T-helper 1 cell (primary cell): Measurements from ENCODE around the gene DQX1.

Source experiments
- DNase-seq, 5 donors: peaks; one replicate each; pipeline ENCODE4 v3.0.0-alpha.2; 2012 to 2020

The DQX1 gene

DNA sequence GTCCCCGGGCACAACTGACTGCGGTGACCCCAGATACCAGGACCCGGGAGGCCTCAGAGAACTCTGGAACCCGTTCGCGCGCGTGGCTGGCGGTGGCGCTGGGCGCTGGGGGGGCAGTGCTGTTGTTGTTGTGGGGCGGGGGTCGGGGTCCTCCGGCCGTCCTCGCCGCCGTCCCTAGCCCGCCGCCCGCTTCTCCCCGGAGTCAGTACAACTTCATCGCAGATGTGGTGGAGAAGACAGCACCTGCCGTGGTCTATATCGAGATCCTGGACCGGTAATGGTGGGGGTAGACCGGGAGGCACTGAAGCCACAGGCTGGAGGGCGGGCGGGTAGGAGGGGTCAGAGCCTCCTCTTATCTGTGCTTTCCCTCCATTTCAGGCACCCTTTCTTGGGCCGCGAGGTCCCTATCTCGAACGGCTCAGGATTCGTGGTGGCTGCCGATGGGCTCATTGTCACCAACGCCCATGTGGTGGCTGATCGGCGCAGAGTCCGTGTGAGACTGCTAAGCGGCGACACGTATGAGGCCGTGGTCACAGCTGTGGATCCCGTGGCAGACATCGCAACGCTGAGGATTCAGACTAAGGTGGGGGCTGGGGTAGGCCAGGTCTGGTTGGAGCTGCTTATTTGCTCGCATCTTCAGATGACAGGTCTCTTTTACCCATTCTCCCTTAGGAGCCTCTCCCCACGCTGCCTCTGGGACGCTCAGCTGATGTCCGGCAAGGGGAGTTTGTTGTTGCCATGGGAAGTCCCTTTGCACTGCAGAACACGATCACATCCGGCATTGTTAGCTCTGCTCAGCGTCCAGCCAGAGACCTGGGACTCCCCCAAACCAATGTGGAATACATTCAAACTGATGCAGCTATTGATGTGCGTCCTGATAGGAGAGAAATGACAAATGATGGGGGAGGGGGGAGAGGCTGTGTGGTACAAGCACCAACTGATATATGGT is 4.5 kb upstream of the DQX1 start:
- DNase-seq: peak in 3 of 5 donors; percentile 24 to 69 (median 35)

DNA sequence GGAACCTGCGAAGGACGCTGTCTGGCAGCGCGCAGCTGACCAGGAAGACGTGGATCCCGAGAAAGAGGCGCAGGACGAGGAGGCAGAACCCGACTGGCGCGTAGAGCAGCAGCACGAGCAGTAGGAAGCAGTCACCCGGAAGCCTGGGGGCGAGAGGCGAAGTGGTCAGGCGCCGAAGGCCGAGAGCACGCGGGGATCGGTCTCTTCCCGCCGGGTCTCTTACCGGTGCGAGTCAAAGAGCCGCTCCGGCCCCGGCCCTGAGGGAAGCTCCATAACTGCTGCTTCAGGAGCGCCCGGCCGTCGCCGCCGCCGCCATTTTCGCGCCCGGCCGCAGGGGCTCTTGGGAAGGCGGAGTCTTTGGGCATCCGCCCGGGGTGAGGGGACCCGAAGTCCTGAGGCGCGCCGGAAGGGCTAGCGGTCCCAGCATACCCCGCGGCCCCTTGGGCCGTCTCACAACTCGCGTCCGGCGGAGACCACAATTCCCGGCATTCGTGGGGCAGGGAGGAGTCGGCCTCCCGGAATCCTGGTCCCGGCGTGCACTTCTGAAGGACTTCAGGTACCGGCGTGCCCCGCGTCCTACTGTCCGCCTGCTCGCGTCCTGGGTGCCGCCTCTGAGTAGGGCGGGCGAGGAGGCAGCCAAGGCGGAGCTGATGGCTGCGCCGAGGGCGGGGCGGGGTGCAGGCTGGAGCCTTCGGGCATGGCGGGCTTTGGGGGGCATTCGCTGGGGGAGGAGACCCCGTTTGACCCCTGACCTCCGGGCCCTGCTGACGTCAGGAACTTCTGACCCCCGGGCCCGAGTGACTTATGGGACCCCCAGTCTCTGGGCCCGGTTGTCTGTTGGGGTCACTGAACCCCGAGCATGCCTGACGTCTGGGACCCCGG is 3.6 kb upstream of the DQX1 start, which contains the start of the genes AUP1 and HTRA2:
Gene AUP1 (minus strand): TSS at position 350 of the 882 bp plus-strand sequence. CDS start 77 bp downstream, at position 273.
Gene HTRA2 (plus strand): TSS at position 577 of the 882 bp plus-strand sequence. CDS start 74 bp downstream, at position 651.
- peak; percentile 72 to 96 (median 78) for DNase-seq

GRCh38 chr2:74528600-74529356 is 2.7 kb upstream of the DQX1 start:
- DNase-seq: no peak

- DNase-seq: no peak
Measured at GRCh38 chr2:74527741-74528140, 1.7 kb upstream of the DQX1 start.

GRCh38 chr2:74526649-74527230 is 709 bp upstream of the DQX1 start:
- DNase-seq: no peak

GRCh38 chr2:74524955-74525716 is 895 bp downstream of the DQX1 start:
- DNase-seq: no peak

DNA sequence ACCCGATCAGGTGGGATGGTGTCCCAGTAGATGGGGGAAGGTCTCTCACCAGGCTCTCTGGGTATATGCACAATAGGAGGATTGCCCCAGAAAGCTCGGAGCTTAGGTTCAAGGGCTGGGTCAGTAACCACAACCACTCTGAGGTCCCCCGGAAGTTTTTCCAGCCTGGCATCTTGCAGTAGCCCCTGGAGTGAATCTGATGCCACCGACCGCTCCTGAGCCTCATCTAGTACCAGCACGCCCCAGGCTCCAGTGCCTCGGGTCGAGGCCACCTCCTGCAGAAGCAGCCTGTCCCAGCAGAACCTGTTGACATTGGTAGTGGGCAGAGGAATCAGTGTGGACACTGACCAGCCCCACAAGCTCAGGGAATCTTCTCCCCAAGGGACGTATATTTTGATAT is 2.0 kb downstream of the DQX1 start:
- no peak for DNase-seq

GRCh38 chr2:74522516-74522915 is 3.5 kb downstream of the DQX1 start:
- no peak for DNase-seq

DNA sequence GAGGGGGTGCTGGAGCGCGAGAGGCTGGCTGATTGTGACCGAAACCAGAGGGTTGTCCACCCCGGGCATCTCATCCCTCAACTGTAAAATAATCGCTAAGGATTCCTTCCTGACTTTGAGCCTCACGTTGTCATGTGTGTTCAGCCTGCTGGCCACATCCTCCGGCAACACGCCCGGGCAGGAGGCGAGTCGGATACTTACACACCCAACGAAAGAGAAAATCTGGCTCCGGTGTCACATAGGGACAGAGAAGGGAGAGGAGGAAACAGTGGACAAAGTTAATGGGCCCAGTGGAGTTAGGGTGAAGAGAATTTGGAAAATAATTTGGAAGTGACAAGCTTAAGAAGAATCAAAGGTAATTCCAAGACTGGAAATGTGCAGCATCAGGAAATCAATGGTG is 9.4 kb downstream of the DQX1 start:
- DNase-seq: no peak

DNA sequence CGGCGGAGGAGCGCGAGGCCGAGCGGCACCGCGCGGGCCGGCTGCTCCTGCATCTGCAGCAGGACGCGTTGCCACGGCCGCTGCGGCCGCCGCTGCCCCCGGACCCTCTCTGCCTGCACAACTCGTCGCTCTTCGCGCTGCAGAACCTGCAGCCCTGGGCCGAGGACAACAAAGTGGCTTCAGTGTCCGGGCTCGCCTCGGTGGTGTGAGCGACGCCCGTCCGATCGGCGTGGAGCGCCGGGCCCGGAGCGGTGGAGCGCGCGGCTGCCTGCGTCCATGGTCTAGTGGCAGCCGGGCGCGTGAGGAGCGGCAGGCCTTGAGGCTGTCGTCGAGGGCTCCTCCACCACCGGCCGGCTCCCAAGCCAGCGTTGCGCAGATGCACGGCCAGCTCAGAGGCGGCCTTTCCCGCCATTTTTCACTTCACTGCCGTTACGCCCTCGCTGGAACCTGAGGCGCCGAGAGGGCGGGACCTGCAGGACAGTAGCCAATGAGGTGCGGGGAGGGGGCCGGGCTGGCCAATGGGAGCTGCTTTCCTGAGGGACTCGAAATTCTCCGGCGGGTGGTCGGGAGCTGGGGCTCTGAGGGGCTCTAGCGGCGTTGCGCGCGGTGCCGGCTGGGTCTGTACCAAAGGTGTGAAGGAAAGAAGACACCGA is 9.9 kb downstream of the DQX1 start:
- peak; percentile 47 to 82 (median 60) for DNase-seq

- DNase-seq: peak in 1 of 5 donors; percentile 34
Measured at GRCh38 chr2:74515271-74515980, 10.6 kb downstream of the DQX1 start.

DNA sequence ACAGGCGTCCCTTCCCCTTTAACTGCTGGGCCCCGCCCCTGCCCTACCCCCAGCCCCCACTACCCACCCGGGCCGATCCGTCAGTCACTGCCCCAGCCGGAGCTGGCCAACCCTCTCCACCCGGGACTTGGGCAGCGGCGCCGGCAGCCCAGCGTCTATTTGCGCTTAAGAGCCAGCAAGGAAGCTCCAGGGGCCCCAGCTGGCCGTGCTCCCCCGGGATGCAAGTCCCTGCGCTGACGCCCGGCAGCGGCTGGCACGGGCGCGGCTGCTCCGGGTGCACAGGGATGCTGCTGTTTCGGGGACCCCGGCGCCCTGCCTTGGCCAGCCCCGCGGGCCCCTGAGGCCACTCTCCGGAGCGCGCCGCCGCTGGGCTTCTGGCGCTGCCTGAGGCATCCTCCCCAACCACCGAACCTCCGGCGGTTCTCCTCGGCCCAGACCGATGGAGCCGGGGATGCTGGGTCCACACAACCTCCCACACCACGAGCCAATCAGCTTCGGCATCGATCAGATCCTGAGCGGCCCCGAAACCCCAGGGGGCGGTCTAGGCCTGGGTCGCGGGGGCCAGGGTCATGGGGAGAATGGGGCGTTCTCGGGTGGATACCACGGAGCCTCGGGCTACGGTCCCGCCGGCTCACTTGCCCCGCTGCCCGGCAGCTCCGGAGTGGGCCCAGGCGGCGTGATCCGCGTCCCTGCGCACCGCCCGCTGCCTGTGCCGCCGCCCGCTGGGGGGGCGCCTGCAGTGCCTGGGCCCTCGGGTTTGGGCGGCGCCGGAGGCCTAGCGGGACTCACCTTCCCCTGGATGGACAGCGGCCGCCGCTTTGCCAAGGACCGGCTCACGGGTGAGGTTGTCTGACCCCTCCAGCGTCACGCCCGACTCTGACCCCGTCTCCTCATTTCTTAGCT is 11.4 kb downstream of the DQX1 start, which contains the start of gene TLX2:
Gene TLX2 (plus strand): TSS at position 83 of the 903 bp plus-strand sequence. CDS start 357 bp downstream, at position 440.
- peak in 1 of 5 donors; percentile 17 for DNase-seq

DNA sequence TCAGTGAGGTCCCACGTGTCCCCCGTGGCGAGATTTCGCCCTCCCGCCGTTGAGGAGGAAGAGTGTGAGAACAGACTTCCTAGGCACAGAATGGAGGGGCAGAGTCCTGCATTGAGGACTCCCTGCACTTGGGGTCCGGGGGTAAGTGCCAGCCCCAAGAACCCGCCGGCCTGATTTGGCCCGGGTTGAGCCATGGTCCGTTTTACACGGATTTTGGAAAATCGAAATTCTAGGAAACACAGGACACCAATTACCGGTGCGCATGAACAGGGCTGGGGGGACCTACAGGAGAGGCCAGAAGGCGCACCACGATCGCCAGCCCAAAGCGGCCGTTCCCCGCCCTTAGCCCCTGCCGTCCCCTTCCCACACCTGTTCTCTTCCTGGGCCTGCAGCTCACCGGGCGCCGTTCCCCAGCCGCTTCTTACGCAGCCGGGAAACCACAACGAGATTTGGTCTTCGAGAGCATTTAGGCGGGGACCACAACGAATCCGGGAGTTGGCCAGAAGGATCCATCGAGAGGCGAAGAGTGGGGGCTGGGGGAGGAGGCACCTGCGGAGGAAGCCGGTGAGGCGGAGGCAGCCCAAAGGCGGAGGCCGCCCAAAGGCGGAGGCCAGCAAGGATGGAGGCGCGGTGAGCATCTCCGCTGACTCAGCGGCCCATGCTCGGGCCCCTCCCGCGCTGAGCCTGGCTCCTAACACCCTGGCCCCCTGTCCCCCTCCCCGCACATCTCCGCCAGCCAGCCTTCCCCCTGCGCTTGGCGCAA is 12.2 kb downstream of the DQX1 start:
- DNase-seq: peak in 1 of 5 donors; percentile 69

GRCh38 chr2:74512744-74513604 is 13.1 kb downstream of the DQX1 start:
- DNase-seq: no peak

DNA sequence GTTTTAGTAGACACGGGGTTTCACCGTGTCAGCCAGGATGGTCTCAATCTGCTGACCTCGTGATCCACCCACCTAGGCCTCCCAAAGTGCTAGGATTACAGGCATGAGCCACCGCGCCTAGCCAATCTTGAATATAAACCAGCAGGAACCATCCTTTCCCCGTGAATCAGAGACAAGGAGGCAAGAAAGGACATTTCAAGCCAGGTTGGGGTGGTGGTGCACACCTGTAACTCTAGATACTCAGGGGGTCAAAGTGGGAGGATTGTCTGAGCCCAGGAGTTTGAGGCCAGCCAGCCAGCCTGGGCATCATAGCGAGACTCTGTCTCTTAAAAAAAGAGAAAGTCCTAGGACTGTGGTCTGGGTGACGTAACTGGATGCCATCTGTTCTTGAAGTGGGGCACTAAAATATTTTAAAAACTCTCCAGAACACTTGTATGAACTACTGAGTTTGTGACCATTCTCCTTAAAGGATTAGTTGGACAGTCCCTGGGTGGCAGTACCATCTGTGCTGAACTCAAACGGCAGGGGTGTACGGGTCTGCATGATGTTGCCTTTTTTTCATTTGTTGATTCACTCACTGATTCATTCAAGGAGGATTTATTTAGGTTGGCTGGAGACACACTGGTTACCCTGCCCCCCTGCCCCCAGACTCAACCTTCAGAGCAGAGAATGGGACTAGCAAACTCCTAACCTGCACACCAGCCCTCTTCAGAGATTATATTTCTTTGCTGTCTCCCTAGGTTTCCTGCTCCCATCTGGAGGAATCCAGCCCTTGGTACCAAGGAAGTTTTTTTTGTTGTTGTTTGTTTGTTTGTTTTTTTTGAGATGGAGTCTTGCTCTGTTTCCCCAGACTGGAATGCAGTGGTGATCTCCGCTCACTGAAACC is 14.7 kb downstream of the DQX1 start:
- DNase-seq: no peak

DNA sequence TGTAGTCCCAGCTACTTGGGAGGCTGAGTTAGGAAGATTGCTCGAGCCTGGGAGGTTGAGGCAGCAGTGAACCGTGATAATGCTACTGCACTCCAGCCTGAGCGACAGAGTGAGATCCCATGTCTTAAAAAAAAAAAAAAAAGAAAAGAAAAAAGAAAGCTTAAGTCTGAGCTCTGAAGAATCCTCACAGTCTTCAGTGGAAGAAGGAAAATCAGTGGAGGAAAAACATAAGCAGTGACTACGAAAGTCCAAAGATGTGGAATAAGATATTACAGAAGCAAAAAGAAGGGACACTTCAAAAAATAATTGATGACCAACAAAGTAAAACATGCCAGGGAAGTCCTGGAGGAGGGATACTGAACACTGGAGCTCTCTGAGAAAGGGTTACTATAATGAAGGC is 15.8 kb downstream of the DQX1 start:
- DNase-seq: no peak
